Liver (tissue), 9 donors: Measurements from ENCODE around the gene PKDREJ. TPM values are rescaled to one million over a fixed set of nuclear protein-coding genes. Genes with fewer than 3 reads are reported as not detected.
A peak's percentile ranks its signal among the peaks of the same experiment; 100 is the strongest.

Experiments
- DNase-seq: peaks from one replicate; pipeline ENCODE4 v3.0.0-alpha.2; 2017; ENCODE audit warnings: low spot score
- H3K27ac ChIP-seq, 2 donors: one replicate each; pipeline ENCODE4 v1.7.0; 2013; ENCODE audit warnings: inconsistent platforms in 2 of 2, low read length in 2 of 2, control low read depth in 1 of 2, low read depth in 1 of 2, mild to moderate bottlenecking in 1 of 2
- H3K27me3 ChIP-seq, 4 donors: one replicate each; pipeline versions ENCODE4 v1.6.1 to v1.7.0; 2013; ENCODE audit warnings: low read length in 3 of 4, inconsistent platforms in 1 of 4, mild to moderate bottlenecking in 1 of 4, moderate library complexity in 1 of 4; ENCODE audit not compliant: control insufficient read depth in 4 of 4, insufficient read depth in 4 of 4
- H3K36me3 ChIP-seq, 4 donors: one replicate each; pipeline versions ENCODE4 v1.6.1 to v1.7.0; 2013; ENCODE audit warnings: low read length in 3 of 4, mild to moderate bottlenecking in 3 of 4, low read depth in 1 of 4, moderate library complexity in 1 of 4; ENCODE audit not compliant: control insufficient read depth in 4 of 4, insufficient read depth in 3 of 4
- H3K4me1 ChIP-seq, 4 donors: one replicate each; pipeline versions ENCODE4 v1.6.1 to v1.7.0; 2013; ENCODE audit warnings: low read length in 3 of 4, mild to moderate bottlenecking in 3 of 4, moderate library complexity in 1 of 4; ENCODE audit not compliant: control insufficient read depth in 4 of 4, insufficient read depth in 4 of 4
- H3K4me3 ChIP-seq, 3 donors: one replicate each; pipeline versions ENCODE4 v1.6.1 to v1.7.0; 2013; ENCODE audit warnings: low read length in 3 of 3, control low read depth in 1 of 3, low read depth in 1 of 3, mild to moderate bottlenecking in 1 of 3
- H3K9ac ChIP-seq, 2 donors: one replicate each; pipeline ENCODE4 v1.7.0; 2013; ENCODE audit warnings: low read length in 2 of 2, mild to moderate bottlenecking in 2 of 2, moderate library complexity in 2 of 2, control low read depth in 1 of 2, low read depth in 1 of 2
- H3K9me3 ChIP-seq, 4 donors: one replicate each; pipeline versions ENCODE4 v1.6.1 to v1.7.0; 2013; ENCODE audit warnings: low read length in 3 of 4; ENCODE audit not compliant: control insufficient read depth in 4 of 4
- EGR1 ChIP-seq, 2 donors: IDR thresholded peaks; 2 replicates each; pipeline ENCODE4 v1.6.1; 2016 to 2018; ENCODE audit warnings: antibody characterized with exemption in 2 of 2, low read depth in 2 of 2
- FOXA1 ChIP-seq: IDR thresholded peaks from 2 replicates; pipeline ENCODE4 v1.6.1; 2016; ENCODE audit warnings: antibody characterized with exemption
- FOXA2 ChIP-seq: IDR thresholded peaks from 2 replicates; pipeline ENCODE4 v1.6.1; 2016; ENCODE audit warnings: antibody characterized with exemption
- GABPA ChIP-seq, 2 donors: IDR thresholded peaks in 1 of 2; conservative IDR thresholded peaks in 1 of 2; 2 replicates each; pipeline ENCODE4 v1.6.1; 2016; ENCODE audit warnings: antibody characterized with exemption in 2 of 2, mild to moderate bottlenecking in 1 of 2, moderate library complexity in 1 of 2
- HNF4A ChIP-seq, 2 donors: conservative IDR thresholded peaks; 2 replicates each; pipeline ENCODE4 v1.6.1; 2016; ENCODE audit warnings: antibody characterized with exemption in 2 of 2, mild to moderate bottlenecking in 2 of 2
- HNF4G ChIP-seq: IDR thresholded peaks from 2 replicates; pipeline ENCODE4 v1.6.1; 2016; ENCODE audit warnings: antibody characterized with exemption
- JUND ChIP-seq, 2 donors: IDR thresholded peaks; 2 replicates each; pipeline ENCODE4 v1.6.1; 2016; ENCODE audit warnings: antibody characterized with exemption in 2 of 2
- NR2F2 ChIP-seq: IDR thresholded peaks from 2 replicates; pipeline ENCODE4 v1.6.1; 2016; ENCODE audit warnings: antibody characterized with exemption
- RAD21 ChIP-seq, 2 donors: IDR thresholded peaks; 2 replicates each; pipeline ENCODE4 v1.6.1; 2016; ENCODE audit warnings: antibody characterized with exemption in 2 of 2, mild to moderate bottlenecking in 2 of 2
- RXRA ChIP-seq, 2 donors: IDR thresholded peaks; 2 replicates each; pipeline ENCODE4 v1.6.1; 2017 to 2018; ENCODE audit warnings: antibody characterized with exemption in 2 of 2, mild to moderate bottlenecking in 1 of 2
- SP1 ChIP-seq: IDR thresholded peaks from 2 replicates; pipeline ENCODE4 v1.6.1; 2018; ENCODE audit warnings: antibody characterized with exemption, mild to moderate bottlenecking
- TAF1 ChIP-seq: conservative IDR thresholded peaks from 2 replicates; pipeline ENCODE4 v1.6.1; 2016; ENCODE audit warnings: antibody characterized with exemption, mild to moderate bottlenecking
- YY1 ChIP-seq: IDR thresholded peaks from 2 replicates; pipeline ENCODE4 v1.6.1; 2016; ENCODE audit warnings: antibody characterized with exemption, mild to moderate bottlenecking
- WGBS: extraction: QIAGEN DNeasy Blood & Tissue Kit; methylation state at CpG from one replicate; pipeline ENCODE4 v1.1.7; 2013; 5-methylcytosine and 5-hydroxymethylcytosine counted together
- polyA plus RNA-seq, 2 donors: library from polyadenylated mRNA; stranded (reverse) in 1 of 2; unstranded in 1 of 2; fragments of 200-250 nt in 1 of 2; fragments of >200 nt in 1 of 2; fragmentation: Nextera tagmentation in 1 of 2; extraction: Ambion mirVana in 1 of 2; gene quantifications; one replicate each; pipeline versions ENCODE4 v1.2.1 to v1.2.3, GENCODE V29; 2013 to 2015
- total RNA-seq, 2 donors: library from RNA; depleted of rRNA; stranded (reverse); fragments of >200 nt; gene quantifications; one replicate each; pipeline ENCODE4 v1.2.3, GENCODE V29; 2014
- TF ChIP-seq, protein P1 (sequence below): fragments of 150-350 bp; IDR thresholded peaks from 2 replicates; pipeline ENCODE4 v1.5.1; 2017; ENCODE audit warnings: improper control_type of control experiment, low read depth, low read length; ENCODE audit not compliant: missing input control
- TF ChIP-seq, protein P2 (sequence below): IDR thresholded peaks from 2 replicates; pipeline ENCODE4 v1.6.1; 2016; ENCODE audit warnings: antibody characterized with exemption
- TF ChIP-seq, protein P3 (sequence below): IDR thresholded peaks from 2 replicates; pipeline ENCODE4 v1.6.1; 2016; ENCODE audit warnings: antibody characterized with exemption
- TF ChIP-seq, protein P4 (sequence below): IDR thresholded peaks from 2 replicates; pipeline ENCODE4 v1.6.1; 2016; ENCODE audit warnings: antibody characterized with exemption, mild to moderate bottlenecking
- TF ChIP-seq, protein P5 (sequence below): IDR thresholded peaks from 2 replicates; pipeline ENCODE4 v1.6.1; 2016; ENCODE audit warnings: antibody characterized with exemption
- donor health status: healthy.
- donor health status: healthy.
- donor health status: healthy.
- donor health status: healthy.
- donor health status: healthy.

PKDREJ gene
- total and polyA plus RNA-seq, 4 donors: under 0.01 to 0.05 (median 0.02) TPM

DNA sequence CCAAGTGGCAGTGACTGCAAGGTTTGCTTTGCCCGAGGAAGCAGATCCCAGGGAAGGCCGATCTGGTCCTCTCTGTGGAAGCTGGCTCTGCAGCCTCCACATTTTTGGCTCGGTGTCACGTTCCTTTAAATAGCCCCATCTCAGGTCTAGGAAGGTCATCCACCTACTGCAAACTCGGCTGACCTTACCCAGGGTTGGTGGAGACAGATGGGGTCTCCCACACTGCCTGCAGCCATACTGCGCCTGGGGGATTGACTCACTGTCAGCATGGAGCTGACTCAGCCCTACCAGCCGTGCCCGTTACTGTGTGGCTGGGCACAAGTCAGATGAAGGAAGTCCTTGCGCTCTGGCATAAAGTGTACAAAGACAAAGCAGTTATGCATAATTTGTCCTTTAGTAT is 29.9 kb downstream of the PKDREJ start (continued):
- TF ChIP-seq, protein P1, sequence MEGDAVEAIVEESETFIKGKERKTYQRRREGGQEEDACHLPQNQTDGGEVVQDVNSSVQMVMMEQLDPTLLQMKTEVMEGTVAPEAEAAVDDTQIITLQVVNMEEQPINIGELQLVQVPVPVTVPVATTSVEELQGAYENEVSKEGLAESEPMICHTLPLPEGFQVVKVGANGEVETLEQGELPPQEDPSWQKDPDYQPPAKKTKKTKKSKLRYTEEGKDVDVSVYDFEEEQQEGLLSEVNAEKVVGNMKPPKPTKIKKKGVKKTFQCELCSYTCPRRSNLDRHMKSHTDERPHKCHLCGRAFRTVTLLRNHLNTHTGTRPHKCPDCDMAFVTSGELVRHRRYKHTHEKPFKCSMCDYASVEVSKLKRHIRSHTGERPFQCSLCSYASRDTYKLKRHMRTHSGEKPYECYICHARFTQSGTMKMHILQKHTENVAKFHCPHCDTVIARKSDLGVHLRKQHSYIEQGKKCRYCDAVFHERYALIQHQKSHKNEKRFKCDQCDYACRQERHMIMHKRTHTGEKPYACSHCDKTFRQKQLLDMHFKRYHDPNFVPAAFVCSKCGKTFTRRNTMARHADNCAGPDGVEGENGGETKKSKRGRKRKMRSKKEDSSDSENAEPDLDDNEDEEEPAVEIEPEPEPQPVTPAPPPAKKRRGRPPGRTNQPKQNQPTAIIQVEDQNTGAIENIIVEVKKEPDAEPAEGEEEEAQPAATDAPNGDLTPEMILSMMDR: no peak

DNA sequence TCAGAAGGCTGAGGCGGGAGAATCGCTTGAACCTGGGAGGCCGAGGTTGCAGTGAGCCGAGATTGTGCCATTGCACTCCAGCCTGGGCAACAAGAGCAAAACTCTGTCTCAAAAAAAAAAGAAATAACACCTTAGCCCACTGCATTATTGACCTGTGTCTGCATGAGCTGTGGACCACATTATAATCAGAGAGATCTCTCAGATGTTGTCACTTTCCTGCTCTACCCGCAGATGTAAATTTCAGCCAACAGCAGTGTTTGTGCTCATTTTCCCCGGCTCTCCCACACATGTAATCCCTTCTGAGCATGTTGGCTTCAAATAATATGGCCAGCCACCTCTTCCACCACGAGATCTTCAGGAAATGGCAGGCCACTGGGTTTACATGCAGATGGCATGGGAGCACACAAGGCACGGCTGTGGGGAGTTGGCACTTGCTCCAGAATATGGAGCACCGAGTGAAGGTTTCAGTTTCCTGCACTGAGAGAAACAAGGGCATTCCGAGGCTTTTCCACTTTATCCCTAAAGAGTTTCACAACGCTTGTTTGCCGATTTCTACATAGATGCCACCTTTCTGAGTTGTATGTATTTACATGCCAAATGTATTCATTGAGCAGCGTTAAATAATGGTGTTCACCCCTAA is 32.8 kb downstream of the PKDREJ start:
- TF ChIP-seq NR2F2 (no peak), TAF1 (no peak), FOXA1 (no peak), FOXA2 (peak; percentile 8), HNF4A (conservative IDR thresholded peaks at IDR 0.05) (peak; percentile 23 to 39), JUND (IDR thresholded peaks at IDR 0.05) (no peak), EGR1 (IDR thresholded peaks at IDR 0.05; ENCODE audit: low read depth in 2 of 2) (no peak), GABPA (IDR thresholded peaks at IDR 0.05 in 1 of 2, conservative IDR thresholded peaks at IDR 0.05 in 1 of 2) (no peak), HNF4G (no peak), RXRA (IDR thresholded peaks at IDR 0.05) (peak in 1 of 2 donors; percentile 40), YY1 (peak; percentile 12), SP1 (no peak), RAD21 (IDR thresholded peaks at IDR 0.05) (peak in 1 of 2 donors; percentile 21)
- TF ChIP-seq, protein P2, sequence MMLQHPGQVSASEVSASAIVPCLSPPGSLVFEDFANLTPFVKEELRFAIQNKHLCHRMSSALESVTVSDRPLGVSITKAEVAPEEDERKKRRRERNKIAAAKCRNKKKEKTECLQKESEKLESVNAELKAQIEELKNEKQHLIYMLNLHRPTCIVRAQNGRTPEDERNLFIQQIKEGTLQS: no peak
- TF ChIP-seq, protein P3, sequence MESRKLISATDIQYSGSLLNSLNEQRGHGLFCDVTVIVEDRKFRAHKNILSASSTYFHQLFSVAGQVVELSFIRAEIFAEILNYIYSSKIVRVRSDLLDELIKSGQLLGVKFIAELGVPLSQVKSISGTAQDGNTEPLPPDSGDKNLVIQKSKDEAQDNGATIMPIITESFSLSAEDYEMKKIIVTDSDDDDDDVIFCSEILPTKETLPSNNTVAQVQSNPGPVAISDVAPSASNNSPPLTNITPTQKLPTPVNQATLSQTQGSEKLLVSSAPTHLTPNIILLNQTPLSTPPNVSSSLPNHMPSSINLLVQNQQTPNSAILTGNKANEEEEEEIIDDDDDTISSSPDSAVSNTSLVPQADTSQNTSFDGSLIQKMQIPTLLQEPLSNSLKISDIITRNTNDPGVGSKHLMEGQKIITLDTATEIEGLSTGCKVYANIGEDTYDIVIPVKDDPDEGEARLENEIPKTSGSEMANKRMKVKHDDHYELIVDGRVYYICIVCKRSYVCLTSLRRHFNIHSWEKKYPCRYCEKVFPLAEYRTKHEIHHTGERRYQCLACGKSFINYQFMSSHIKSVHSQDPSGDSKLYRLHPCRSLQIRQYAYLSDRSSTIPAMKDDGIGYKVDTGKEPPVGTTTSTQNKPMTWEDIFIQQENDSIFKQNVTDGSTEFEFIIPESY: no peak
- TF ChIP-seq, protein P1: no peak
- TF ChIP-seq, protein P4, sequence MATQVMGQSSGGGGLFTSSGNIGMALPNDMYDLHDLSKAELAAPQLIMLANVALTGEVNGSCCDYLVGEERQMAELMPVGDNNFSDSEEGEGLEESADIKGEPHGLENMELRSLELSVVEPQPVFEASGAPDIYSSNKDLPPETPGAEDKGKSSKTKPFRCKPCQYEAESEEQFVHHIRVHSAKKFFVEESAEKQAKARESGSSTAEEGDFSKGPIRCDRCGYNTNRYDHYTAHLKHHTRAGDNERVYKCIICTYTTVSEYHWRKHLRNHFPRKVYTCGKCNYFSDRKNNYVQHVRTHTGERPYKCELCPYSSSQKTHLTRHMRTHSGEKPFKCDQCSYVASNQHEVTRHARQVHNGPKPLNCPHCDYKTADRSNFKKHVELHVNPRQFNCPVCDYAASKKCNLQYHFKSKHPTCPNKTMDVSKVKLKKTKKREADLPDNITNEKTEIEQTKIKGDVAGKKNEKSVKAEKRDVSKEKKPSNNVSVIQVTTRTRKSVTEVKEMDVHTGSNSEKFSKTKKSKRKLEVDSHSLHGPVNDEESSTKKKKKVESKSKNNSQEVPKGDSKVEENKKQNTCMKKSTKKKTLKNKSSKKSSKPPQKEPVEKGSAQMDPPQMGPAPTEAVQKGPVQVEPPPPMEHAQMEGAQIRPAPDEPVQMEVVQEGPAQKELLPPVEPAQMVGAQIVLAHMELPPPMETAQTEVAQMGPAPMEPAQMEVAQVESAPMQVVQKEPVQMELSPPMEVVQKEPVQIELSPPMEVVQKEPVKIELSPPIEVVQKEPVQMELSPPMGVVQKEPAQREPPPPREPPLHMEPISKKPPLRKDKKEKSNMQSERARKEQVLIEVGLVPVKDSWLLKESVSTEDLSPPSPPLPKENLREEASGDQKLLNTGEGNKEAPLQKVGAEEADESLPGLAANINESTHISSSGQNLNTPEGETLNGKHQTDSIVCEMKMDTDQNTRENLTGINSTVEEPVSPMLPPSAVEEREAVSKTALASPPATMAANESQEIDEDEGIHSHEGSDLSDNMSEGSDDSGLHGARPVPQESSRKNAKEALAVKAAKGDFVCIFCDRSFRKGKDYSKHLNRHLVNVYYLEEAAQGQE: no peak
- TF ChIP-seq, protein P5, sequence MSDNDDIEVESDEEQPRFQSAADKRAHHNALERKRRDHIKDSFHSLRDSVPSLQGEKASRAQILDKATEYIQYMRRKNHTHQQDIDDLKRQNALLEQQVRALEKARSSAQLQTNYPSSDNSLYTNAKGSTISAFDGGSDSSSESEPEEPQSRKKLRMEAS: no peak
- no peaks in the 10 kb centered on the region for H3K27me3 ChIP-seq
- peaks cover 8 to 25% (median 22%) of the 10 kb centered on the region in 4 donors for H3K36me3 ChIP-seq

More for the DNA sequence above, 32.8 kb downstream of the PKDREJ start:
- no peak overlapping the region for H3K4me3 ChIP-seq
- DNase-seq: no peak
- no peaks in the 10 kb centered on the region for H3K4me1 ChIP-seq
- H3K9ac ChIP-seq: no peak overlapping the region
- H3K27ac ChIP-seq: no peak overlapping the region
- H3K9me3 ChIP-seq: no peaks in the 10 kb centered on the region
- WGBS: 65% methylated on average over 13 of the region's 13 CpGs
